ENCODE data around the gene PRPS2.

The PRPS2 gene

GRCh38 chrX:12817528-12817927 is 26.3 kb downstream of the PRPS2 start:
- DNase-seq: no peak

- no peak for DNase-seq
Measured at GRCh38 chrX:12819222-12819621, 28.0 kb downstream of the PRPS2 start.

GRCh38 chrX:12820737-12821136 is 29.5 kb downstream of the PRPS2 start:
- DNase-seq: no peak

GRCh38 chrX:12824944-12825343 is 33.7 kb downstream of the PRPS2 start:
- no peak for DNase-seq

GRCh38 chrX:12825801-12826200 is 34.6 kb downstream of the PRPS2 start:
- DNase-seq: no peak

- no peak for DNase-seq
Measured at GRCh38 chrX:12843061-12843667, 52.0 kb downstream of the PRPS2 start.

GRCh38 chrX:12843668-12844279 is 52.6 kb downstream of the PRPS2 start:
- no peak for DNase-seq

GRCh38 chrX:12844319-12844718 is 53.1 kb downstream of the PRPS2 start:
- DNase-seq: no peak

- DNase-seq: no peak
Measured at GRCh38 chrX:12865359-12865758, 74.1 kb downstream of the PRPS2 start.

GRCh38 chrX:12866451-12867377 is 75.5 kb downstream of the PRPS2 start, which contains the start of gene TLR7:
Gene TLR7, plus strand, starts transcription at chrX:12867072. Its CDS starts 507 bp downstream, at chrX:12867579.
- no peak for DNase-seq

- DNase-seq: no peak
Measured at GRCh38 chrX:12867685-12868084, 76.5 kb downstream of the PRPS2 start.

GRCh38 chrX:12868747-12869146 is 77.5 kb downstream of the PRPS2 start:
- no peak for DNase-seq

- no peak for DNase-seq
Measured at GRCh38 chrX:12871257-12871656, 80.0 kb downstream of the PRPS2 start.

GRCh38 chrX:12872741-12873140 is 81.5 kb downstream of the PRPS2 start:
- DNase-seq: no peak
